ENCODE data around the gene NEUROG3. TPM values are rescaled to one million over a fixed set of nuclear protein-coding genes. Genes with fewer than 3 reads are reported as not detected.

The NEUROG3 gene
- total RNA-seq, 2 experiments from 2014 or later: not detected

DNA sequence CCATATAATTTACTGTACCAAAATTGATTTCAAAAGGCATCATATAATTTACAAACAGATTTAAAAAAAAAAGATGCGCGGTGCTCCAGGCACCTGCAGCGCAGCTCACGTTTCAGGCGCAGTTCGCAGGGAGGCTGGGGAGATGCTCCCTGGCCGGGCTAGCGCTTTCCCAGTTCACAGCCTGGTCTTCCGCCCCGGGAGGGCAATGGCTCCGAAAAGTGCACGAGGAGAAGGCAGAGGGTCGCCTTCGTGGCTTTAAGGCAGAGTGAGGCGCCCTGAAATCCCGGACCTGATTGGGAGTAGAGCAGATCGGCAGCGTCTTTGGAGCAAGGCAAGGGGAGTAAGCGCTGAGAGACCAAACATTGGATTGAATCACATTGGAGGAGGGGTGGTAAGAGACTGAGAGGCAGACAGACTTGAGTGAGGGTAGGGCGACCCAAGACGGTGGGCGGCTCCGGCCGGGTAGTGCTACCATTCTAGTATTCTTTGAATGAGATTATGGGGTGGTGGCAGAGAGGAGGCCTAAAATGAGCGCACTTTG is 1.5 kb downstream of the NEUROG3 start:
- H4K20me1 ChIP-seq (ENCODE audit: insufficient read depth, low read length): no peaks in the 10 kb centered on the region
- no peak overlapping the region for H2AFZ ChIP-seq (ENCODE audit: low read length)
- H3K36me3 ChIP-seq (ENCODE audit: insufficient read depth, low read length): no peaks in the 10 kb centered on the region
- ChIA-PET POLR2A (no interaction called here), CTCF (ENCODE audit: unreplicated experiment) (no interaction called here)
- H3K79me2 ChIP-seq (ENCODE audit: insufficient read depth, low read depth, low read length): no peaks in the 10 kb centered on the region
- no peaks in the 10 kb centered on the region for H3K9me2 ChIP-seq (ENCODE audit: insufficient read depth, low read length)
- intact Hi-C loops (cut with micrococcal nuclease; ENCODE audit: unreplicated experiment): no loop called here
- H3K9me3 ChIP-seq (ENCODE audit: low read length): no peaks in the 10 kb centered on the region
- peaks cover 5% of the 10 kb centered on the region for H3K4me1 ChIP-seq (ENCODE audit: insufficient read depth, low read length, poor library complexity, severe bottlenecking)
- DNase-seq (ENCODE audit: low spot score): no peak
- no peak overlapping the region for H3K4me2 ChIP-seq (ENCODE audit: low read length)
- TF ChIP-seq, protein P1, sequence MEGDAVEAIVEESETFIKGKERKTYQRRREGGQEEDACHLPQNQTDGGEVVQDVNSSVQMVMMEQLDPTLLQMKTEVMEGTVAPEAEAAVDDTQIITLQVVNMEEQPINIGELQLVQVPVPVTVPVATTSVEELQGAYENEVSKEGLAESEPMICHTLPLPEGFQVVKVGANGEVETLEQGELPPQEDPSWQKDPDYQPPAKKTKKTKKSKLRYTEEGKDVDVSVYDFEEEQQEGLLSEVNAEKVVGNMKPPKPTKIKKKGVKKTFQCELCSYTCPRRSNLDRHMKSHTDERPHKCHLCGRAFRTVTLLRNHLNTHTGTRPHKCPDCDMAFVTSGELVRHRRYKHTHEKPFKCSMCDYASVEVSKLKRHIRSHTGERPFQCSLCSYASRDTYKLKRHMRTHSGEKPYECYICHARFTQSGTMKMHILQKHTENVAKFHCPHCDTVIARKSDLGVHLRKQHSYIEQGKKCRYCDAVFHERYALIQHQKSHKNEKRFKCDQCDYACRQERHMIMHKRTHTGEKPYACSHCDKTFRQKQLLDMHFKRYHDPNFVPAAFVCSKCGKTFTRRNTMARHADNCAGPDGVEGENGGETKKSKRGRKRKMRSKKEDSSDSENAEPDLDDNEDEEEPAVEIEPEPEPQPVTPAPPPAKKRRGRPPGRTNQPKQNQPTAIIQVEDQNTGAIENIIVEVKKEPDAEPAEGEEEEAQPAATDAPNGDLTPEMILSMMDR (conservative IDR thresholded peaks at IDR 0.05; ENCODE audit: low read length): no peak
- TF ChIP-seq EZH2phosphoT487 (IDR thresholded peaks at IDR 0.05; ENCODE audit: borderline replicate concordance, low read depth, low read length): no peak
- H3K27ac ChIP-seq (ENCODE audit: low read depth, low read length, poor library complexity, severe bottlenecking): no peak overlapping the region
- no TSS peak for BruUV-seq (replicated peaks)
- H3K4me3 ChIP-seq (ENCODE audit: low read depth, low read length, poor library complexity, severe bottlenecking): no peak overlapping the region

DNA sequence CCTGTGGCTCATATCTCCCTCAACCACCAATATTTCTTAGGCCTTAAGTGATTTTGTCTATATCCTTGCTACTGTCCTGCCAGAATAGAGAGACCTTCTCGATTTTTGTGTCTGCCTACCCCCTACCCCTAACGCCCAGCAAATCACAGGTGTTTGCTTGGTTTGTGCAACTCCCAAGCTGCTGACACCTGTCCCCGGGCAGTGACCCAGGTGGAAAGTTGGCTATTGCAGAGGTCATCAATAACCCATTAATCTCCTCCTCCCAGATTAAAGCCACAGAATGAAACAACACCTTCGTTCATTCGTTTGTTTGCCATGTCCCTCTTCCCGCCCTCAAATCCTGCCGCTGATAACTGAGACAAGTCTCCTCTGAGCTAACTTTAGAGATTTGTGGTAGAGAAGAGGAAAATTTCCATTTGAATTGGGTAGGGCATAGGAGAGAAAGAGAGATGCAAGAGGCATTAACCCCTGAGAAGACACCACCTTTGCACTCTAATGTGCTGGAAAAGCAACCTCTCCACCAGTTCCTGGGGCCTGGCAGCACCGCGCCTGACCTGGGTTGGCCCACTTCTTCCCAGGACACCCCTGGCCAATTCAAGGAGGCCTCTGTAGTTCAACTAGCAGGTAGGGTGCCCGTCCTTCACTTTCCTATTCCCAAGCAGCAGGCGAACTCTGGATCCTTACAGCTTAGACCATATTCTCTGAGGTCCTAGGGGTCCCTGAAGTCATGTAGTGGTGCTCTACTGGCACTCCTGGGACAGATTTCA is 3.0 kb downstream of the NEUROG3 start:
- no peak for DNase-seq (ENCODE audit: low spot score)
- CTCF ChIA-PET (ENCODE audit: unreplicated experiment): no interaction called here
- Histone ChIP-seq H3K36me3 (ENCODE audit: insufficient read depth, low read length) (no peaks in the 10 kb centered on the region), H3K27ac (ENCODE audit: low read depth, low read length, poor library complexity, severe bottlenecking) (no peak overlapping the region), H3K9me3 (ENCODE audit: low read length) (no peaks in the 10 kb centered on the region), H3K4me2 (ENCODE audit: low read length) (no peak overlapping the region), H3K4me3 (ENCODE audit: low read depth, low read length, poor library complexity, severe bottlenecking) (no peak overlapping the region), H2AFZ (ENCODE audit: low read length) (no peak overlapping the region), H3K4me1 (ENCODE audit: insufficient read depth, low read length, poor library complexity, severe bottlenecking) (peaks cover 5% of the 10 kb centered on the region), H3K79me2 (ENCODE audit: insufficient read depth, low read depth, low read length) (no peaks in the 10 kb centered on the region), H3K9me2 (ENCODE audit: insufficient read depth, low read length) (no peaks in the 10 kb centered on the region), H4K20me1 (ENCODE audit: insufficient read depth, low read length) (no peaks in the 10 kb centered on the region)
- intact Hi-C loops (cut with micrococcal nuclease; ENCODE audit: unreplicated experiment): no loop called here
- POLR2A ChIA-PET: no interaction called here
- BruUV-seq (replicated peaks): no TSS peak
- TF ChIP-seq EZH2phosphoT487 (IDR thresholded peaks at IDR 0.05; ENCODE audit: borderline replicate concordance, low read depth, low read length): no peak
- TF ChIP-seq, protein P1 (conservative IDR thresholded peaks at IDR 0.05; ENCODE audit: low read length): no peak

DNA sequence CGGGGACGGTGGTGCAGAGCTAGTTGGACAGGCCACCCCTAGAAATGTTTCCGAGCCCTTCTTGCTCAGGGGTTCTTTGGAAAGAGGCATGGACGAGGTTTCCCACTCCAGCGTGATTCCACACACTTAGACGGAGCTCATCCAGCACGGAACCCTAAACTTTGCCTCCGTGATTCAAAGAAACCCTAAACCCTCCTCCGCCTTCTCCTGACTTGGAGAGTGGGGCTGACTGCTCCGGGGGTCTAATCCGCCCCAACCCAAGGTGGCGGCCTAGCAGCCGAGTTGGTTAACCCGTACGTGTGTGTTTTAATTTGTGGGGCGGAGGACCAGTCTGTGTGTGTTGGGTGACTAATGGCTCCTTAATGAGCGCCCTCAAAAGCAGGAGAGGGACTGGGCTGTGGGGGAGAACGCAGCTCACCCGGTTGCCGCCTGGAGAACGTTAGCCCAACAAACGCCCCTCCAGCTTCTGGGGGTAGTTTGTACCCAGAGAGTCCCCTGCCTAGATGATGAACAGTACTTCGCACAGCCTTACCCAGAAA is 3.8 kb downstream of the NEUROG3 start:
- intact Hi-C loops (cut with micrococcal nuclease; ENCODE audit: unreplicated experiment): no loop called here

More for the DNA sequence above, 3.8 kb downstream of the NEUROG3 start:
- no peak overlapping the region for H2AFZ ChIP-seq (ENCODE audit: low read length)
- DNase-seq (ENCODE audit: low spot score): no peak
- H4K20me1 ChIP-seq (ENCODE audit: insufficient read depth, low read length): no peaks in the 10 kb centered on the region
- H3K79me2 ChIP-seq (ENCODE audit: insufficient read depth, low read depth, low read length): no peaks in the 10 kb centered on the region
- no TSS peak for BruUV-seq (replicated peaks)
- no peak overlapping the region for H3K4me2 ChIP-seq (ENCODE audit: low read length)
- no peak overlapping the region for H3K4me3 ChIP-seq (ENCODE audit: low read depth, low read length, poor library complexity, severe bottlenecking)
- CTCF ChIA-PET (ENCODE audit: unreplicated experiment): no interaction called here
- no peaks in the 10 kb centered on the region for H3K9me3 ChIP-seq (ENCODE audit: low read length)
- POLR2A ChIA-PET: no interaction called here
- no peaks in the 10 kb centered on the region for H3K36me3 ChIP-seq (ENCODE audit: insufficient read depth, low read length)
- H3K4me1 ChIP-seq (ENCODE audit: insufficient read depth, low read length, poor library complexity, severe bottlenecking): peaks cover 5% of the 10 kb centered on the region
- H3K9me2 ChIP-seq (ENCODE audit: insufficient read depth, low read length): no peaks in the 10 kb centered on the region
- TF ChIP-seq, protein P1 (conservative IDR thresholded peaks at IDR 0.05; ENCODE audit: low read length): no peak
- TF ChIP-seq EZH2phosphoT487 (IDR thresholded peaks at IDR 0.05; ENCODE audit: borderline replicate concordance, low read depth, low read length): no peak
- H3K27ac ChIP-seq (ENCODE audit: low read depth, low read length, poor library complexity, severe bottlenecking): no peak overlapping the region

All from OCI-LY7 (cell line).